GM12875 (cell line): Measurements from ENCODE around the gene LIN7C.
A peak's percentile ranks its signal among the peaks of the same experiment; 100 is the strongest.

Source experiments
- H3K4me3 ChIP-seq: one replicate; pipeline ENCODE4 v1.5.1; 2011; ENCODE audit warnings: low read depth, low read length, control low read depth
- CTCF ChIP-seq: IDR thresholded peaks from 2 replicates; pipeline ENCODE4 v1.5.1; 2011; ENCODE audit warnings: low read depth, mild to moderate bottlenecking, control low read depth, inconsistent platforms, low read length, moderate library complexity, borderline replicate concordance; ENCODE audit not compliant: insufficient read depth

LIN7C gene

DNA sequence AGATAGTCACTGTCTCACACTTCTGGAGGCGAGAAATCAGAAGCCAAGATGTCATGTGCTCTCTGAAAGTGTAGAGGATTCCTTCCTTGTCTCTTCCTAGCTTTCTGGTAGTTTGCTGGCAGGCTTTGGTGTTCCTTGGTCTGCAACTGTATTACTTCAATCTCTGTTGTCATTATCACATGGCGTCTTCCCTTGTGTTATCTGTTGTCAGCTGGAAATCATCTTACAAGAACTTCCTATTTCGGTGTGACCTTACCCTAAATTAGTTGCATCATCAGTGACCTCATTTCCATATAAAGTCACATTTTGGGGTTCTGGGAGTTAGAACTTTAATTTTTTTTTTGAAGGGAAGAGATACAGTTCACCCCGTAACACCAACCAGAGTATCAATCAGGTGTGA, 3.3 kb upstream of the LIN7C start:
- no peak overlapping the region for H3K4me3 ChIP-seq
- no peak for TF ChIP-seq CTCF

DNA sequence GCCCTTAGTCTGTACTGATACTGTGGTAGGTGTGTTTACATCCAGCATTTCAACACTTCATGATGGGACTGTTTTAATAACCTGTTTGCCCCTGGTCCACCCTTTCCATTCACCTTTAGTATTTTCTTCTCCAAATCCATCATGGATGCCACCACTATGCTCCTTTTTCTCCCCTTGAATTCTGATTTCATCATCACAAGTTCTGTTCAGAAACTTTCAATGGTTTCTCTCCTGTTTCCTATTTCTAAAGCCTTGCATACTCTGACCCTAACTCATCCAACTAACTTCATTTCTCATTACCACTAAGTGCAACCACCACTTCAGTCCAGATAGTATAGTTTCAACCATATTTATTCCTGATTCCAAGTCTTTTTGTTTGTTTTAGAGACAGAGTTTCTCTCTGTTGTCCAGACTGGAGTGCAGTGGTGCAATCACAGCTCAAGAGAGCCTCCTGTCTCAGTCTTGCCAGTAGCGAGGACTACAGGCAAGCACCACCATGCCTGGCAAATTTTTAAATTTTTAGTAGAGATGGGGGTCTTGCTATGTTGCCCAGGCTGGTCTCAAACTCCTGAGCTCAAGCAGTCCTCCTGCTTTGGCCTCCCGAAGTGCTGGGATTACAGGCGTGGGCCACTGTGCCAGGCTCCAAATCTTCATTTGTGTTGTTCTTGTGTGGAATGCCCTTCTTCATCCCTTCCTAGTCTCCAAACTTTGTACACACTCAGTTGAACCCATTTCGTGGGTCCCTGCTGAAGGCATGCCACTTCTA, 1.2 kb upstream of the LIN7C start:
- TF ChIP-seq CTCF, result no peak
- peak overlapping the region; percentile 97 for H3K4me3 ChIP-seq

DNA sequence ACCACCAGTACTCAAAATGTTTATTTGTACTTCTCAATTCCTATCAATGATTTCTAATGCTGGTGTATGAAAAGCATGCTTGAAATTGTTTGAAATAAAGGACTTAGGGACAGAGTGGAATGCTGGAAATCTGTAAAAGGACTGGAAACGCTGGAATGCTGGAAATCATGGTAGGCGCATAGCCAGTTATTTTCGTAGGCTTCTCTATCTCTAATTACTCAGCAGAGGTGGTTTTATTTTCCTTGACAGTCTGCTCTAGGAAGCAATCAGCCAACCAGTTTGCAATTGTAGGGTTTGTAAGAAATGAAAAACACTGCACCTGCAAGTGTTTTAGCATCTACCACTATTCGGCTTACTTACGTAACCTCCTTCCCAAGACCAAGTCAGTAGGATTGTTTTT, 788 bp downstream of the LIN7C start:
- H3K4me3 ChIP-seq, result peak overlapping the region; percentile 97
- TF ChIP-seq CTCF, result no peak

- TF ChIP-seq CTCF, result no peak
- H3K4me3 ChIP-seq, result no peak overlapping the region
Measured at GRCh38 chr11:27504205-27504604, 2.4 kb downstream of the LIN7C start.

GRCh38 chr11:27501100-27501499, 5.5 kb downstream of the LIN7C start:
- no peak overlapping the region for H3K4me3 ChIP-seq
- no peak for TF ChIP-seq CTCF

DNA sequence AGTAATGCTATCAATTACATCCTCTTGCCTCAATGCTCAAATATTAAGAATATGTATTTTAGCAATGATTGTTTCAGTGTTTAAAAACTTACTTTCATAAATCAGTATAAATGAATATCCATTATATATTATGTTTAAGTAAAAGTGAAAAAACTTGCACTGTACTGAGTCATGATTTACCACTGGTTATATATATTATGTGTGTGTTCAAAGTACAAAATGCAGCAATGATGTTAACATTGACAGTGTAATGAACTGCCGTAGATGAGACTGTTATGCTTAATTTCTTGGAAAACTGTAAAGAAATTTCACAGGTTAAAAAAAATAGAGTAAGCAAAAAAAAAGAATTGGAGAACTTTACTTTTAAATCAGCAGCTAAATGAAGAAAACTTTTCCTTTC, 8.7 kb downstream of the LIN7C start:
- TF ChIP-seq CTCF, result no peak

DNA sequence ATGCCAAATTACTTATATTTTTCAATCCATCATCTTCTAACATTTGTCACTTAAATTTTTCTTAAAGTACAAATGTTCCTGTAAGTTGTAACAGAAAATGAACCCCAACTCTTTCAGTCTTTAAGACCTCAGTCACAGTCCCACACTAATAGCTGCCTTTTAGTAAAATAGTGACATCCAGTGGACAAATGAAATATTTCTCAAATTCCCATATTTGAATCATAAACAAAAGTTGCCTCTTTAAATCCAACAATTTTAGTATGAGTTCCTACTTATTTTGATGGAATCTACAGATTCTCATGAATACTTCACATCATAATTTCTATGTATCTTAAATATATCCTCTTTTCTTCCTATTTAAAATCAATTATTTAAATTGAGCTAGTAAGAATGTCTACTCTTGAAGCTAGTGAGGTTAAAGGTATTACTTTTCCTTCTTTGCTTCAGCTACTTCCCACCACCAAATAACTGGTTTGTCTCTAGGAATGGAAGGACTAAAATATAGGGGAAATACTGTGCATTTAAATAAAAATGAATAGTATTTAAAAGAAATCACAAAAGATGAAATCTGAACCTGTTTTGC, 9.2 kb downstream of the LIN7C start:
- no peak for TF ChIP-seq CTCF
- no peak overlapping the region for H3K4me3 ChIP-seq

More for the DNA sequence above, 8.7 kb downstream of the LIN7C start:
- H3K4me3 ChIP-seq, result no peak overlapping the region
